Testis (tissue), 3 donors: ENCODE results near the gene COQ3. TPM values are rescaled to one million over a fixed set of nuclear protein-coding genes. Genes with fewer than 3 reads are reported as not detected.

ENCODE experiments used
- DNase-seq: peaks from one replicate; pipeline ENCODE4 v3.0.0-alpha.2; 2019
- H3K27ac ChIP-seq, 2 donors: fragments of 200-600 bp; sonication (generic); one replicate each; pipeline ENCODE4 v1.5.1; 2019
- H3K27me3 ChIP-seq: fragments of 200-600 bp; sonication (generic); one replicate; pipeline ENCODE4 v1.5.1; 2019
- H3K36me3 ChIP-seq: fragments of 200-600 bp; sonication (generic); one replicate; pipeline ENCODE4 v1.5.1; 2017; ENCODE audit warnings: low read depth; ENCODE audit errors: missing control alignments
- H3K4me1 ChIP-seq: fragments of 200-600 bp; sonication (generic); one replicate; pipeline ENCODE4 v1.5.1; 2019
- H3K4me3 ChIP-seq, 2 donors: fragments of 200-600 bp; sonication (generic); one replicate each; pipeline ENCODE4 v1.5.1; 2017 to 2019
- H3K9me3 ChIP-seq: fragments of 200-600 bp; sonication (generic); one replicate; pipeline ENCODE4 v1.5.1; 2017
- POLR2A ChIP-seq: fragments of 450-650 bp; IDR thresholded peaks from one replicate; pipeline ENCODE4 v1.6.1; 2017; ENCODE audit warnings: antibody characterized with exemption, mild to moderate bottlenecking, moderate library complexity
- WGBS, 2 donors: methylation state at CpG; one replicate each; pipeline ENCODE4 v1.1.5; 2018; 5-methylcytosine and 5-hydroxymethylcytosine counted together
- intact Hi-C: fragments of 100-400 bp; cut with DNase I; formaldehyde crosslinking; loops from one replicate; pipeline ENCODE4 v1.15.1; 2023; ENCODE audit warnings: low total_unique reads
- polyA plus RNA-seq: library from polyadenylated mRNA; stranded (reverse); fragments of 350-450 nt; fragmentation: Illumina TruSeq; extraction: RNeasy Lipid Tissue Mini Kit (QIAGEN cat#74804); gene quantifications from one replicate; pipeline ENCODE4 v1.2.3, GENCODE V29; 2014; ENCODE audit warnings: low read depth, low replicate concordance; ENCODE audit not compliant: insufficient read depth
- total RNA-seq, 2 donors: library from RNA; depleted of rRNA; stranded (reverse); fragments of >200 nt; gene quantifications; one replicate each; pipeline ENCODE4 v1.2.3, GENCODE V29; 2016
- TF ChIP-seq, protein P1 (sequence below), 3 experiments: fragments of 450-650 bp in 2 of 3; fragments of 200-600 bp in 1 of 3; sonication (generic) in 1 of 3; IDR thresholded peaks; one replicate each; pipeline ENCODE4 v1.5.1; 2016 to 2019; ENCODE audit warnings: antibody characterized with exemption in 3 of 3, mild to moderate bottlenecking in 2 of 3, moderate library complexity in 1 of 3

Gene COQ3
- total and polyA plus RNA-seq, 3 donors from 2014 or later = 2.3 to 4.8 (median 2.8) TPM

DNA sequence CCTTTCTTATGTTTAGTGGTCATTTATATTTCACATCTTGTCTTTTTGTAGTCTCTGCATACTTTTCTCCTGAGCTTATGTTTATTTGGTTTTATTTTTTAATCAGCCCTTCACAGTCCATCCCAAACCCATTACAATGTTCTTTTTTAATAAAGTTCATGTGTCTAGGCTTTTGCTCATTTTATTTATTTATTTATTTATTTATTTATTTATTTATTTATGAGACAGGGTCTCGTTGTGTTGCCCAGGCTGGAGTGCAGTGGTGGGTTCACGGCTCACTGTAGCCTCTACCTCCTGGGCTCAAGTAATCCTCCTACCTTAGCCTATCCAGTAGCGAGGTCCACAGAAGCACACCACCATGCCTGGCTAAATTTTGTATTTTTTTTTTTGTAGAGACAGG is 3.1 kb downstream of the COQ3 start:
- no peak for TF ChIP-seq POLR2A
- TF ChIP-seq, protein P1, sequence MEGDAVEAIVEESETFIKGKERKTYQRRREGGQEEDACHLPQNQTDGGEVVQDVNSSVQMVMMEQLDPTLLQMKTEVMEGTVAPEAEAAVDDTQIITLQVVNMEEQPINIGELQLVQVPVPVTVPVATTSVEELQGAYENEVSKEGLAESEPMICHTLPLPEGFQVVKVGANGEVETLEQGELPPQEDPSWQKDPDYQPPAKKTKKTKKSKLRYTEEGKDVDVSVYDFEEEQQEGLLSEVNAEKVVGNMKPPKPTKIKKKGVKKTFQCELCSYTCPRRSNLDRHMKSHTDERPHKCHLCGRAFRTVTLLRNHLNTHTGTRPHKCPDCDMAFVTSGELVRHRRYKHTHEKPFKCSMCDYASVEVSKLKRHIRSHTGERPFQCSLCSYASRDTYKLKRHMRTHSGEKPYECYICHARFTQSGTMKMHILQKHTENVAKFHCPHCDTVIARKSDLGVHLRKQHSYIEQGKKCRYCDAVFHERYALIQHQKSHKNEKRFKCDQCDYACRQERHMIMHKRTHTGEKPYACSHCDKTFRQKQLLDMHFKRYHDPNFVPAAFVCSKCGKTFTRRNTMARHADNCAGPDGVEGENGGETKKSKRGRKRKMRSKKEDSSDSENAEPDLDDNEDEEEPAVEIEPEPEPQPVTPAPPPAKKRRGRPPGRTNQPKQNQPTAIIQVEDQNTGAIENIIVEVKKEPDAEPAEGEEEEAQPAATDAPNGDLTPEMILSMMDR (IDR thresholded peaks at IDR 0.05) = no peak
- H3K27ac ChIP-seq = no peak overlapping the region
- H3K27me3 ChIP-seq = no peaks in the 10 kb centered on the region
- H3K36me3 ChIP-seq = no peaks in the 10 kb centered on the region
- H3K4me1 ChIP-seq = no peaks in the 10 kb centered on the region
- intact Hi-C loops = no loop called here
- H3K4me3 ChIP-seq = no peak overlapping the region
- no peaks in the 10 kb centered on the region for H3K9me3 ChIP-seq
- no peak for DNase-seq
- 95% methylated on average over 3 of the region's 3 CpGs for WGBS, 2 donors

DNA sequence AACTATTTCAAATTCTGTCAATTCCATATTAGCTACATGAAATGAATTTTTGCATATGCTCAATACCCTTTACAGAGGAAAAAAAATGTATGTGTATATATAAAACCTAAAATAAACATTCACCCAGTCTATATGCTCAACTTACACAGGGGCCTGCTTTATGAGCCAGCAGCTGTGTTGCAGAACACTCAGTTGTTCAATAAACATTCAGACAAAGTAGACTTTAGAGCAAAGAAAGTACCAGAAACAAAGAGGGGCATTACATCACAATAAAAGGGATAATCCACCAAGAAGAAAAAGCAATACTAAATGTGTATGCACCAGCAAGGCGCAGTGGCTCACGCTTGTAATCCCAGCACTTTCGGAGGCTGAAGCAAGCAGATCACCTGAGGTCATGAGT is 9.5 kb downstream of the COQ3 start:
- H3K4me3 ChIP-seq = no peak overlapping the region
- 86 to 91% methylated on average over 3 of the region's 3 CpGs for WGBS, 2 donors
- no peaks in the 10 kb centered on the region for H3K36me3 ChIP-seq
- no peaks in the 10 kb centered on the region for H3K9me3 ChIP-seq
- H3K27me3 ChIP-seq = no peaks in the 10 kb centered on the region
- intact Hi-C loops = no loop called here
- H3K27ac ChIP-seq = no peak overlapping the region
- TF ChIP-seq POLR2A = no peak
- TF ChIP-seq, protein P1 (IDR thresholded peaks at IDR 0.05) = no peak
- DNase-seq = no peak
- no peaks in the 10 kb centered on the region for H3K4me1 ChIP-seq

DNA sequence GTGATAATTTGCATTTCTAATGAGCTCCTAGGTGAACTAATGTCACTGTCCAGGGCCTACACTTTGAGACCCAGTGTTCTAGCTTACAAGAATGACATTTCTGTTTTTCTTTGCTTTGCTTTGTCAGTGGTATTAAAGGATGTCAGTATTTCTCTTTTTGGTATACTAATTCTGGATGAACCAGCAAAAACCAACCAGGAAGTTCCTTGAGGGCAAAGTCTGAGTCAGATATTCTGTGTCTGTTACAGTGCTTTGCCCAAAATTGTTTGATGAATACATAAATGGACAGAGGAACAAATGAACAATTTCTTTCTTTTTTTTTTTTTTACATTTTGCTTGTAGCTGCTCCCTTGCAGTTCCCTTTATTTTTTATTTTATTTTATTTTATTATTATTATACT is 15.4 kb downstream of the COQ3 start:
- Histone ChIP-seq H3K36me3 (no peaks in the 10 kb centered on the region), H3K4me1 (no peaks in the 10 kb centered on the region), H3K27ac (no peak overlapping the region), H3K27me3 (no peaks in the 10 kb centered on the region), H3K4me3 (no peak overlapping the region), H3K9me3 (no peaks in the 10 kb centered on the region)
- intact Hi-C loops = no loop called here
- TF ChIP-seq, protein P1 (IDR thresholded peaks at IDR 0.05) = no peak
- TF ChIP-seq POLR2A = no peak
- DNase-seq = no peak

DNA sequence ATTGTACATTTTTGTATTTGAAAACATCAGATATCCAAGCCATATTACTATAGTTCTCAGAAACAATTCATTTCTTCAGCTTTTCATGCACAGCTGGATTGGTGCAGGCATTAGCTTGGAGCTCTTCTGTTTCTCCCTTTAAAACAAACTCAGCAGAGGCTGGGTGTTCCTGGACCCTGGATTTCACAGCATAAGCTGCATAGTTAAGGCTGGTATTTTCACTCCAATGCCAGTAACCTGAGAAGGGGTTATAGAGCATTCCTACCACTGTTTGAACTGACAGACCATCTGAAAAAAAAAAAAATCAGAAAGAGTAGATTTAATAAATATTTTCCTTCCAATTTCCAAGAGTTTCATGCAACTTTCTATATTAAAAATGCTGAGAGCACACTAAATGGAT is 24.5 kb downstream of the COQ3 start:
- no peak overlapping the region for H3K4me3 ChIP-seq
- H3K9me3 ChIP-seq = no peaks in the 10 kb centered on the region
- no peaks in the 10 kb centered on the region for H3K4me1 ChIP-seq
- intact Hi-C loops = no loop called here
- no peaks in the 10 kb centered on the region for H3K27me3 ChIP-seq
- H3K36me3 ChIP-seq = no peaks in the 10 kb centered on the region
- H3K27ac ChIP-seq = no peak overlapping the region
- DNase-seq = no peak
- TF ChIP-seq, protein P1 (IDR thresholded peaks at IDR 0.05) = no peak
- TF ChIP-seq POLR2A = no peak

DNA sequence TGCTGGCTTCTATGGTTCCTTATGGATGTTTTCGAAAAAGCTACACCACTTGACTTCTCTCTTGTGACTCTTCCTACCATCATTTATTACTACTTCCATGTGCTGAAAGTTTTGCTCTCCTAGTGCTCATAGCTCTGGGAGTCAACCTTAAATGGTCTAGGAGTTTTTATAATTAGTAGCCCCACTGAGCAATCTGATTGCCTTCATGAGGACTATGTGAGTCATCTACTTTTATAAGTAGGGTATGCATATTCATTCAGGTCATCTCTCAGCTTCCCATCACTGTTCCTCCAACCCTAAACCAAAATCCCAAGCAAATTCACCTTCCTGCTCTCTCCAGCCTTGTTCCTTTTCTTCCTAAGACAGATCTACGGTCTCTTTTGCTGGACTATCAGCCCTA is 27.1 kb downstream of the COQ3 start:
- H3K9me3 ChIP-seq = no peaks in the 10 kb centered on the region
- no peak overlapping the region for H3K4me3 ChIP-seq
- TF ChIP-seq, protein P1 (IDR thresholded peaks at IDR 0.05) = no peak
- TF ChIP-seq POLR2A = no peak
- 83 to 89% methylated on average over 2 of the region's 2 CpGs for WGBS, 2 donors
- DNase-seq = no peak
- H3K27ac ChIP-seq = no peak overlapping the region
- no peaks in the 10 kb centered on the region for H3K27me3 ChIP-seq
- no peaks in the 10 kb centered on the region for H3K4me1 ChIP-seq
- H3K36me3 ChIP-seq = no peaks in the 10 kb centered on the region
- intact Hi-C loops = no loop called here
